ENCODE measurements around the gene DOCK8.

DNA sequence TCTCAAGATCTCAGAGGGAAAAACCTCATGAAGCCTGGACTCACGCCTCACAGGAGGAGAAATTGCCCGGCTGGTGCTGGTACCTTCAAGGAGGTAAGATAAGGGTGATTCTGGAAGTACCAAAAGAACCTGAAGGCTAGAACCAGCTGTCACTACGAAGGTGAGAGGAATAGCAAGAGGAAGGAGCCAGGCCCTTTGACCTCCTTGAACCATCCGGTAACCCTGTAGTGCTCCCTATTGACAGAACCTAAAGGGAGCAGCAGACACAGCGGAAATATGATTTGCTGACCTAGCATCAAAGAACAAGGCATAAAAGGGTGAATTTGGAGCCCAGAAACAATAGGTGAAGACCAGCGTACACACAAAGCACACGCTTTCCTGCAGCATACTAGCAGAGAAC lies 92.2 kb downstream of the DOCK8 start:
- TF ChIP-seq, protein P1, sequence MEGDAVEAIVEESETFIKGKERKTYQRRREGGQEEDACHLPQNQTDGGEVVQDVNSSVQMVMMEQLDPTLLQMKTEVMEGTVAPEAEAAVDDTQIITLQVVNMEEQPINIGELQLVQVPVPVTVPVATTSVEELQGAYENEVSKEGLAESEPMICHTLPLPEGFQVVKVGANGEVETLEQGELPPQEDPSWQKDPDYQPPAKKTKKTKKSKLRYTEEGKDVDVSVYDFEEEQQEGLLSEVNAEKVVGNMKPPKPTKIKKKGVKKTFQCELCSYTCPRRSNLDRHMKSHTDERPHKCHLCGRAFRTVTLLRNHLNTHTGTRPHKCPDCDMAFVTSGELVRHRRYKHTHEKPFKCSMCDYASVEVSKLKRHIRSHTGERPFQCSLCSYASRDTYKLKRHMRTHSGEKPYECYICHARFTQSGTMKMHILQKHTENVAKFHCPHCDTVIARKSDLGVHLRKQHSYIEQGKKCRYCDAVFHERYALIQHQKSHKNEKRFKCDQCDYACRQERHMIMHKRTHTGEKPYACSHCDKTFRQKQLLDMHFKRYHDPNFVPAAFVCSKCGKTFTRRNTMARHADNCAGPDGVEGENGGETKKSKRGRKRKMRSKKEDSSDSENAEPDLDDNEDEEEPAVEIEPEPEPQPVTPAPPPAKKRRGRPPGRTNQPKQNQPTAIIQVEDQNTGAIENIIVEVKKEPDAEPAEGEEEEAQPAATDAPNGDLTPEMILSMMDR (IDR thresholded peaks at IDR 0.05) = no peak
- TF ChIP-seq POLR2AphosphoS5 (IDR thresholded peaks at IDR 0.05) = no peak
- TF ChIP-seq POLR2A (IDR thresholded peaks at IDR 0.05) = no peak
